Ovary (tissue), 9 donors: ENCODE data around the gene ORC3. TPM values are rescaled to one million over a fixed set of nuclear protein-coding genes. Genes with fewer than 3 reads are reported as not detected.

Experiments used
- DNase-seq, 5 donors: peaks; one replicate each; pipeline ENCODE4 v3.0.0-alpha.2; 2019 to 2020
- H3K27ac ChIP-seq, 2 donors: fragments of 200-600 bp; one replicate each; pipeline versions ENCODE4 v1.5.1 to v1.8.0; 2019 to 2022
- H3K27me3 ChIP-seq: fragments of 200-600 bp; one replicate; pipeline ENCODE4 v1.8.0; 2022
- H3K36me3 ChIP-seq: fragments of 200-600 bp; sonication (generic); one replicate; pipeline ENCODE4 v1.5.1; 2019
- H3K4me1 ChIP-seq: one replicate; pipeline ENCODE4 v1.8.1; 2013; ENCODE audit warnings: mild to moderate bottlenecking, moderate library complexity; ENCODE audit not compliant: insufficient read depth
- H3K4me3 ChIP-seq: fragments of 200-600 bp; sonication (generic); one replicate; pipeline ENCODE4 v1.5.1; 2017
- H3K9me3 ChIP-seq, 2 donors: fragments of 200-600 bp in 1 of 2; sonication (generic) in 1 of 2; one replicate each; pipeline versions ENCODE4 v1.5.1 to v1.8.1; 2013 to 2019; ENCODE audit warnings: mild to moderate bottlenecking in 1 of 2, moderate library complexity in 1 of 2
- EP300 ChIP-seq: sonication (generic); formaldehyde crosslinking; IDR thresholded peaks from one replicate; pipeline ENCODE4 v1.6.1; 2017; ENCODE audit warnings: antibody characterized with exemption
- POLR2A ChIP-seq: fragments of 450-650 bp; IDR thresholded peaks from one replicate; pipeline ENCODE4 v1.6.1; 2017; ENCODE audit warnings: antibody characterized with exemption, mild to moderate bottlenecking, moderate library complexity
- WGBS, 3 donors: extraction: QIAGEN DNeasy Blood & Tissue Kit in 1 of 3; methylation state at CpG; one replicate each; pipeline versions ENCODE4 v1.1.5 to v1.1.7; 2013 to 2017; 5-methylcytosine and 5-hydroxymethylcytosine counted together
- intact Hi-C, 4 donors: fragments of 100-400 bp; cut with DNase I; formaldehyde crosslinking; loops; one replicate each; pipeline versions ENCODE4 v1.11.0 to v1.15.1; 2022 to 2023
- polyA plus RNA-seq, 2 donors: library from polyadenylated mRNA; stranded (reverse); fragments of 200-250 nt in 1 of 2; fragments of 350-450 nt in 1 of 2; fragmentation: Illumina TruSeq in 1 of 2; extraction: RNeasy Lipid Tissue Mini Kit (QIAGEN cat#74804) in 1 of 2; gene quantifications; one replicate each; pipeline ENCODE4 v1.2.3, GENCODE V29; 2013 to 2014
- total RNA-seq, 7 donors: library from RNA; depleted of rRNA in 2 of 7; stranded (reverse); fragments of >200 nt in 2 of 7; fragmentation: NEBNext Ultra II Directional in 3 of 7; extraction: Animal tissue kit (Norgen Biotek cat#: 25700) in 3 of 7; gene quantifications; one replicate each; pipeline versions ENCODE4 v1.1.0 to v1.2.4, GENCODE V29; 2016 to 2023
- TF ChIP-seq, protein P1 (sequence below), 3 donors: fragments of 450-650 bp in 2 of 3; fragments of 200-600 bp in 1 of 3; IDR thresholded peaks; one replicate each; pipeline versions ENCODE4 v1.5.1 to v1.8.0; 2016 to 2022; ENCODE audit warnings: antibody characterized with exemption in 3 of 3, mild to moderate bottlenecking in 1 of 3
- donor health status: DM: no; HTN: no; CAD: no; lungs with moderate emphysema.
- donor health status: DM: no; HTN: no; CAD: no.
- donor health status: Bipolar disorder and iron deficiency.
- donor health status: DM: yes; HTN: yes; CAD: no.
- donor health status: DM: no; HTN: no; CAD: no.
- donor health status: DM: yes; HTN: yes; CAD: no.

ORC3 gene
- total and polyA plus RNA-seq, 9 donors: 17.4 to 35.8 (median 26.0) TPM

DNA sequence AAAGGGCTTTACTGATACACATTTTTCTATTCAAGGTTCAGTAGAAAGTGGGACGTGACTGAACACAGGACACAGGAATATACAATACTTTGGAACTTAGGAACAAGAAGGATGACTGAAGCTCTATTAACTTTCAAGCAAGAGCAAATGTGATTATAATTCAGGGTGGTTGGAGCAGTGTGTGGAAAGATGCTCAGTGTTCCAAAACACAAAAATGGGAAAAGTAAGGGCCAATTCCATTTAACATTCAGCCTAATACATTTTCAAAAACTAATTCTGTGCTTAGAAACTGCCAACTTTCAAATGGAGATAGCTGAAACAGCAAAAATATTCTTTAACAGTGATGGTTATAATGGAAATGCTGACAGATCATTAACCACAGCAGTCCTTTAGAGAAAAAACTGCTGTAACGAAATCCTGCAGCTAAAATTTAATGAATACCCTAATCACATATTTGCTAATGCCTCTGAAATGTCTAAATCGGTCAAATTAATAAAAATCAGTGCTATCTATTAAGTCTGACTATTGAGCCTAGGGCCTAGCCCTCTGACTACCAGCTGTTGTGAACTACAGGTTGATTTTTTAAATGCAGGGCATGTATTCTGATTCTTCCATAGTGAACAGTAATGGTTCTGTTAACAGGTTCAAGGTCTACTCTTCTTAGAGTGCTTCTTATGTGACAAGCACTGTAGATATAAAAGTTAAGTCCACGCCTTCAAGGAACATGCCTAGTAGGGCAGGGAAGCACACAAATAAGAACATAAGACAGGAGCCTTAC lies 46.0 kb upstream of the ORC3 start:
- no peak for DNase-seq
- Histone ChIP-seq H3K27ac (no peak overlapping the region), H3K4me1 (no peaks in the 10 kb centered on the region), H3K4me3 (no peak overlapping the region), H3K9me3 (no peaks in the 10 kb centered on the region), H3K36me3 (no peaks in the 10 kb centered on the region), H3K27me3 (no peaks in the 10 kb centered on the region)
- WGBS, 3 donors: 90 to 95% (median 91%) methylated on average over 4 of the region's 4 CpGs
- intact Hi-C loops: no loop called here
- TF ChIP-seq POLR2A (no peak), EP300 (no peak)
- TF ChIP-seq, protein P1, sequence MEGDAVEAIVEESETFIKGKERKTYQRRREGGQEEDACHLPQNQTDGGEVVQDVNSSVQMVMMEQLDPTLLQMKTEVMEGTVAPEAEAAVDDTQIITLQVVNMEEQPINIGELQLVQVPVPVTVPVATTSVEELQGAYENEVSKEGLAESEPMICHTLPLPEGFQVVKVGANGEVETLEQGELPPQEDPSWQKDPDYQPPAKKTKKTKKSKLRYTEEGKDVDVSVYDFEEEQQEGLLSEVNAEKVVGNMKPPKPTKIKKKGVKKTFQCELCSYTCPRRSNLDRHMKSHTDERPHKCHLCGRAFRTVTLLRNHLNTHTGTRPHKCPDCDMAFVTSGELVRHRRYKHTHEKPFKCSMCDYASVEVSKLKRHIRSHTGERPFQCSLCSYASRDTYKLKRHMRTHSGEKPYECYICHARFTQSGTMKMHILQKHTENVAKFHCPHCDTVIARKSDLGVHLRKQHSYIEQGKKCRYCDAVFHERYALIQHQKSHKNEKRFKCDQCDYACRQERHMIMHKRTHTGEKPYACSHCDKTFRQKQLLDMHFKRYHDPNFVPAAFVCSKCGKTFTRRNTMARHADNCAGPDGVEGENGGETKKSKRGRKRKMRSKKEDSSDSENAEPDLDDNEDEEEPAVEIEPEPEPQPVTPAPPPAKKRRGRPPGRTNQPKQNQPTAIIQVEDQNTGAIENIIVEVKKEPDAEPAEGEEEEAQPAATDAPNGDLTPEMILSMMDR (IDR thresholded peaks at IDR 0.05): no peak

DNA sequence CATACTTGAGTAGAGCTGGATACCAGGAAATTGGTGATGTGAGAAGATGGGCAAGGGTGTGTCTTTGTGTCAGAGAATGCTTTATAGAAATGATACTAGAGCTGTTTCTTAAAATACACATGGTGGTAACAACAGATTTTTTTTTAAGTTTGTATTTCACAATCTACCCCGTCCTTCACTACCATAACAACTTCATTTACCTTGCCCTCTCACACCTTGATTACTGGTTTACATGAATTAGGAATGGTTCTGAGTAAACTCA lies 45.5 kb upstream of the ORC3 start:
- Histone ChIP-seq H3K9me3 (no peaks in the 10 kb centered on the region), H3K4me3 (no peak overlapping the region), H3K27ac (no peak overlapping the region), H3K27me3 (no peaks in the 10 kb centered on the region), H3K4me1 (no peaks in the 10 kb centered on the region), H3K36me3 (no peaks in the 10 kb centered on the region)
- intact Hi-C loops: no loop called here
- 82 to 96% (median 92%) methylated on average over 1 of the region's 1 CpG for WGBS, 3 donors
- TF ChIP-seq EP300: no peak
- TF ChIP-seq, protein P1 (IDR thresholded peaks at IDR 0.05): no peak
- no peak for TF ChIP-seq POLR2A
- no peak for DNase-seq

DNA sequence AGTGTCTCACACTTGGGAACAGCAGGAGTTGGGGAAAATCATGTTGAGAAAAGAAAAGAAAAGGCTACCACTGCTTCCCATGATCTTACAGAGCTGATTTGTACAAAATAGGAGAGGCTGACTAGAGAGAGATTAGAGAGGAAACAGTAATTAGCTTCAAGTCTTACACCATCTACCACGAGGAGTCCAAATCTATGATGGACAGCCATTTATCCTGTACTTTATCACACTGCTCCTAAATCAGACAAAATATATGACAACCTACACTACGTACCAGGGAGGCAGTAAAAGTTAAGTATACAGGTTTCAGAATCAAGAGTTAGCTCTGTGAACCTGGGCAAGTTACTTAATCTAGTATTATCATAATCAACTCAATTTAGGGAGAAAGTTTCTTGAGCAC lies 38.1 kb upstream of the ORC3 start:
- Histone ChIP-seq H3K27ac (no peak overlapping the region), H3K36me3 (no peaks in the 10 kb centered on the region)
- 69 to 93% (median 90%) methylated on average over 2 of the region's 2 CpGs for WGBS, 3 donors

DNA sequence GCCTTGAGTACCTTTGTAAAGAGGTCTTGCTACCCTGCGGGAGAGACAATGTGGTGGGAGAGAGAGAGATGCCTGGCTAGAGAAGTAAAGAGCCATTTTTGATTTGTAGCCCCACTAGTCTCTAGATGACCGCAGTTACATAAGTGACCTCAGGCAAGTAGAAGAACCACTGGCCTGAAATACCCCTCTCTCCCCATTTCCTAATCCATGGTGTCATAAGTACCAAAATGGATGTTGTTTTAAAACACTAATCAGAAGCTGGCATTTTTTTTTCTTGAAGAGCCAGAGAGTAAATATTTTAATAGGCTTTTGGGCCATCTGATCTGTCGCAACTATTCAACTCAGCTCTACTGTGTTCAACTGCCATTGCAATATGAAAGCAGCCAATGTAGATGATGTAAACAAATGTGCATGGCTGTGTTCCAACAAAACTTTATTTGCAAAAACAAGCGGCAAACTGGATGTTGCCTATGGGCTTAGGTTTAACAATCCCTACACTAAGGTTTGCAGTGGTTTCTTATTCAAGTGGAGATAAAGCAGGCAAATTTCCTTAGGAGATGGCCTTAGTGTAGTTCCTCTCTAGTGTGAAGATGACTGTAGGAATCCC lies 36.7 kb upstream of the ORC3 start:
- TF ChIP-seq, protein P1 (IDR thresholded peaks at IDR 0.05): no peak
- TF ChIP-seq EP300: no peak
- no peak for TF ChIP-seq POLR2A
- no peaks in the 10 kb centered on the region for H3K36me3 ChIP-seq
- no peak overlapping the region for H3K4me3 ChIP-seq
- no peaks in the 10 kb centered on the region for H3K27me3 ChIP-seq
- intact Hi-C loops: no loop called here
- WGBS, 3 donors: 81 to 99% (median 96%) methylated on average over 4 of the region's 4 CpGs
- no peaks in the 10 kb centered on the region for H3K9me3 ChIP-seq
- H3K4me1 ChIP-seq: no peaks in the 10 kb centered on the region
- no peak for DNase-seq
- no peak overlapping the region for H3K27ac ChIP-seq

More for the DNA sequence above, 38.1 kb upstream of the ORC3 start:
- no peaks in the 10 kb centered on the region for H3K27me3 ChIP-seq
- no peak overlapping the region for H3K4me3 ChIP-seq
- H3K9me3 ChIP-seq: no peaks in the 10 kb centered on the region
- TF ChIP-seq EP300: no peak
- no peak for TF ChIP-seq POLR2A
- TF ChIP-seq, protein P1 (IDR thresholded peaks at IDR 0.05): no peak
- DNase-seq: no peak
- H3K4me1 ChIP-seq: no peaks in the 10 kb centered on the region
- intact Hi-C loops: no loop called here
